GM20000 (cell line): Measurements from ENCODE around the gene SNTG2.
"Not testable (repeated sequence)": the region's sequence is repeated elsewhere in the genome, so short reads cannot be mapped to it uniquely, and the experiment has no call there.

ENCODE experiments used
- DNase-seq: peaks from one replicate; pipeline ENCODE4 v3.0.0; 2012; ENCODE audit warnings: low spot score
- TF ChIP-seq, protein P1 (sequence below): IDR thresholded peaks from 2 replicates; pipeline ENCODE4 v1.5.1; 2012; ENCODE audit warnings: mild to moderate bottlenecking, control low read depth; ENCODE audit errors: extremely low read depth, missing control alignments

Gene SNTG2

DNA sequence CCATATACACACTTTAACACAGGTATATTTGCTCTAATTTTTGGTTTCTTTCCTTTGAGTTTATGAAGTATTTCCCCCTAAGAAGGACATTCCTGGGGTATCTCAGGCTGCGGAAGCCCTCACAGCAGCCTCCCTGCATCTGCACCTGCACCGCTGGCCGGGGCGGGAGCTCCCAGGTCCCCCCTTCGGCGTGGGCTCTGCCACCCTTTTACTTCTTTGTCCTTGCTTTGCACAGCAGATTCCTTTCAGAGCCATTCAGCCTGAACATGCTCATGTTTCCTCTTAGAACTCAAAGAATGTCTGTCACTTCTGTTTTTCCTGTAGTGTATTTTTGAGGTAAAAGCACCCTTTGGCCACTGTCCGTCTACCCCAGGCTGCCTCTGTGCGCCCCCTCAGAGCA lies 146.5 kb downstream of the SNTG2 start:
- DNase-seq: no peak
- TF ChIP-seq, protein P1, sequence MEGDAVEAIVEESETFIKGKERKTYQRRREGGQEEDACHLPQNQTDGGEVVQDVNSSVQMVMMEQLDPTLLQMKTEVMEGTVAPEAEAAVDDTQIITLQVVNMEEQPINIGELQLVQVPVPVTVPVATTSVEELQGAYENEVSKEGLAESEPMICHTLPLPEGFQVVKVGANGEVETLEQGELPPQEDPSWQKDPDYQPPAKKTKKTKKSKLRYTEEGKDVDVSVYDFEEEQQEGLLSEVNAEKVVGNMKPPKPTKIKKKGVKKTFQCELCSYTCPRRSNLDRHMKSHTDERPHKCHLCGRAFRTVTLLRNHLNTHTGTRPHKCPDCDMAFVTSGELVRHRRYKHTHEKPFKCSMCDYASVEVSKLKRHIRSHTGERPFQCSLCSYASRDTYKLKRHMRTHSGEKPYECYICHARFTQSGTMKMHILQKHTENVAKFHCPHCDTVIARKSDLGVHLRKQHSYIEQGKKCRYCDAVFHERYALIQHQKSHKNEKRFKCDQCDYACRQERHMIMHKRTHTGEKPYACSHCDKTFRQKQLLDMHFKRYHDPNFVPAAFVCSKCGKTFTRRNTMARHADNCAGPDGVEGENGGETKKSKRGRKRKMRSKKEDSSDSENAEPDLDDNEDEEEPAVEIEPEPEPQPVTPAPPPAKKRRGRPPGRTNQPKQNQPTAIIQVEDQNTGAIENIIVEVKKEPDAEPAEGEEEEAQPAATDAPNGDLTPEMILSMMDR: no peak

DNA sequence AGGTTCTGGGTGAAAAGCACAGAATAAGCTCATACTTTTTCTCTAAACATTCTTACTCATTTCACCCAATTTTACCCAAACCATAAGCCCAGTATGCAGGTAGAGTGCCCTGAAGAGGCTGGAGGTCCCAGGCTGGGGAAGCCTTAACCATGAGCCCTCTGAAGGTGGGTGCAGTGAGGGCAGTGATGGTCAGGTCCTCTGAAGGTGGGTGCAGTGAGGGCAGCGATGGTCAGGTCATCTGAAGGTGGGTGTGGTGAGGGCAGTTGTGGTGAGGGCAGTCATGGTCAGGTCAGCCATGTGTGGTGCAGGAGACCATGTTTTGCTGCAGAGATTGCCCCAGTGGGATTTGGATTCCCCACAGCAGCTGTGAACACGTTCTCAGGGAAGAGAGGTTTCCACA lies 148.8 kb downstream of the SNTG2 start:
- no peak for DNase-seq
- TF ChIP-seq, protein P1: no peak

DNA sequence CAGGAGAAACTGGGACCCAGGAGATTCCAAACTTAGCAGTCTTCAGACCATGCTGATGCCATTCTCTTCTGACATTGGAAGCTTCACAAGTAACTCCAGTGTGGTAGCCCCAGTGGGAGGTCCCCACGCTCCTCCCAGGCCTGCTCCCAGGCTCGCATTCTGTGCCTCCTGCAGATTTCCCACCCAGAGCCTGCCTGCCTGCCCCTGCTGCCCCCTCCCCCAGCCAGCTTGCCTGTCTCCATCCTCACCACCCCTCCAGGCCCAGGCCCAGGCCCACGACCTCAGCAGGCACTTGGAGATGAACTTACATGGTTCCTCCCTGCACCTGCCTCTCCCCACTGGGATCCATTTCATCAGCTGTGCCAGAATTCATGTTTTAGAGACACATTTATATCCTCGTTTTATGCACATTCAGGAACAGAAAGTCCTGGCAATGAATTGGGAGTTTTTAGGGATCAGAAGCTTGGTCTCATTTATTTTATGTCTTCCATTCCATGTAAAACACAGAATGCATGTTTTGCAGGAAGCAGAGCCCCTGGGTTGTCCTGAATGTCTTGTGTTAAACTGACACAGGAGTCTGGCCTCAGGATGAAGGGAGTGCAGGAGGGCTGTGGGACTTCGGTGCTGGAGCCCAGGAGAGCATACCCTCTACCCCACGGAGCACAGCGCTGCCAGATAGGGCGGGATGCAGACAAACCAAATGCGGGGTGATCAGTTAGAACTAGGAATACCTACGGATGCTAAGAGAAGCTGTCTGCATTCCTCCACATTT lies 150.5 kb downstream of the SNTG2 start:
- DNase-seq: no peak
- TF ChIP-seq, protein P1: no peak

DNA sequence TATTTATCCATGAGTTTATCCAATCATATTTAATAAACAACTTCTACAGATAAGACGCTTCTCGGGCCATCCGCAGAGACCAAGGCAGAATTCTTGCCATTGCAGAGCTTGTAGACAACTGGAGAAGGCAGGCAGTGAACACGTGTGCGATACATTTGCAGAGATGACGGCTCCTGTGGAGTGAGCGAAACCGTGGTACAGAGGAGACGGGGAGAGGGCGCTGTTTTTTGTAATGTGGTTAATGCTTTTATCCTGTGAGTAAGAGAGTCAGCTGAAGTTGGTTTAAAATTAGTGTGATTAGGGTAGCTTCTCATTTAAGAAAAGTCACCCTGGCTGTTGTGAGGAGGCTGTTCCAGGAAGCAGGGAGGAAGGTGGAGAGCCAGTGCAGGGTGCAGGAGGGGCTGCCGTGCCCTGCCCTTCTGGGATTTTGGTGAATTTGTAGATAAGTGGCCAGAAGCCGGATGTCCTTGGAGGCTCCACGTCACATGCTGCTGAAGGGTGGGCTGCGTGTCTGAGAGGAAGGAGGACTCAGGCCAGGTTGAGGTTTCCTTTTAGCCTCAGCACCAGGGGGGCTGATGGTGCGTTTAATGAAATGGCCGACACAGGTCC lies 151.4 kb downstream of the SNTG2 start:
- DNase-seq: no peak
- TF ChIP-seq, protein P1: no peak

DNA sequence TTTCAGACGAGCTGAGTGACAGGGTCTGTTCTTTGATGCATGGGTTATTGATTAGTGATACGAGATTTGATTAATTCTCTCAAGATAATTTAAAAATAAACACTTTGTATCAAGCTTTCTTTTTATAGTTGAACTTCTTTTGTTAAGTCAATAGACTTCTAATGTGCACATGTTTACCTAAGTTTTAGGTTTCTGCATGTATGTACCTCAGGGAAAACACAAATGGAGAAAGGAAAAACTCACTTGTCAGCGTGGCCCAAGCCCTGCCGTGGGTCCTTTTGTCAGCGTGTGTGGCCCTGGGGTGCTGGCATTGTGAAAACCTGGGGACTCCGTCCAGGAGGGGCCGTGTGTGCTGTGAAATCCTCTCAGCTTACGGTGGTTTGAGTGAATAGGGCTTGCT lies 153.7 kb downstream of the SNTG2 start:
- TF ChIP-seq, protein P1: no peak
- DNase-seq: no peak

DNA sequence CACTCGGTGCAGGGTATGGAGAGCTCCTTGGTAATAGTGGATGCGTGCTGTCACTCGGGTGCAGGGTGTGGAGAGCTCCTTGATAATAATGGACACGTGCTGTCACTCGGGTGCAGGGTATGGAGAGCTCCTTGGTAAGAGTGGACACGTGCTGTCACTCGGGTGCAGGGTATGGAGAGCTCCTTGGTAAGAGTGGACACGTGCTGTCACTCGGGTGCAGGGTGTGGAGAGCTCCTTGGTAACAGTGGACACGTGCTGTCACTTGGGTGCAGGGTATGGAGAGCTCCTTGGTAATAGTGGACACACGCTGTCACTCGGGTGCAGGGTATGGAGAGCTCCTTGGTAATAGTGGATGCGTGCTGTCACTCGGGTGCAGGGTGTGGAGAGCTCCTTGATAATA lies 155.7 kb downstream of the SNTG2 start:
- DNase-seq: not testable (repeated sequence)

DNA sequence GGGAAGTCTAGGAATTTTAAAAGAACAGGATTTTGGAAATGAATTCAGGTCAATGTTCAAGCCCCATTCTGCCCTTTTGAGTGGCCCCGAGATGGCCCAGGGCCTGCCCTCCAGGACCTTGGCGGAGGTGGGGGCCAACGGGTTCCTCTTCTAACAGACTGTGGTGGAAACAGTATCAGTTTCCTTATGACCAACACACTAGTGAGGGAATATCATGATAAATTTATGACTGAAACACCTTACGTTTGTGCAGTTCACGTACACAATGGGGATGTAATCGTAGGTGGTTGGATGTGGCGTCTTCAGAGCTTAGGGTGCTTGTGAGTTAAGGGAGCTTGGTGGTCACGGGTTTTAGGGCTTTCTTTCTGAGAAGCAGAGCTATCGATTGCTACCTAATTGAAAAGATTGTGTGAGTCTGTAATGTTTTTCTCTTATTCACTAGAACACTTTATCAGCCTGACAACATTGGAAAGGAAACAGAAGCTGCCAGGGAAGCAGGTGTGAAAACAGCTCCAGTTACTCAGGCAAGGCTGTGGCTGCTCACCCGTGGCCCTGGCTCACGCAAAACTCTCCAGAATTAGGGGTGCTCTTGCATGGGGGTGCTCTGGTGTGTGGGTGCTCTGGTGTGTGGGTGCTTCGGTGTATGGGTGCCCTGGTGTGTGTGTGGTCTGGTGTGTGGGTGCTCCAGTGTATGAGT lies 165.3 kb downstream of the SNTG2 start:
- DNase-seq: no peak
- TF ChIP-seq, protein P1: no peak
